HG02943 (cell line): ENCODE measurements around the gene ATXN2.
"Not testable (repeated sequence)": the region's sequence is repeated elsewhere in the genome, so short reads cannot be mapped to it uniquely, and the experiment has no call there.

Source experiments
- ATAC-seq: cut with Tn5 transposase; IDR thresholded peaks from one replicate; pipeline ENCODE4 v1.9.1; 2021; ENCODE audit warnings: mild to moderate bottlenecking, low read depth, moderate library complexity; ENCODE audit not compliant: unreplicated experiment

The ATXN2 gene

DNA sequence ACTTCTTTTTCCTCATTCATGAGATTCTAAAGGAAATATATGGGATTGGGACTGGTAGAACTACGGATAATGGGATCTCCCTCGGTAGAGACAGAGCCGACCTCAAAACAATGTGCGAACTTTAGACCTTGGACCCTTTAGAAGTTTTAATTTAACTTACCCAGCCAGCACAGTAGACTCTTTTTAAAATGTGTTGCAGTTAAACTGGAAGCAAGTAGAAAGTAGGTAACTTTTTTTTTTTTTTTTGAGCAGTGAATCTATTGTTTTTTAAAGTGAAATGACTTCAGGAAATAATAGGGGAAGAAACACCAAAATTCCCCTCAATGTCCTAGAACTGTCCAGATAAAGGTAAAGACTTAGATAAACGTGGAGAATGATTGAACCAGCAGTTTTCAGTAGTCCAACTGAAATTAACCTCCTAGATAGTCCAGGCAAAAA, 1.1 kb upstream of the ATXN2 start:
- ATAC-seq, result no peak

- peak; percentile 64 for ATAC-seq
Observed at GRCh38 chr12:111599453-111600204, 514 bp upstream of the ATXN2 start.

- peak; percentile 18 for ATAC-seq
Observed at GRCh38 chr12:111597831-111598636, 1.1 kb downstream of the ATXN2 start.

DNA sequence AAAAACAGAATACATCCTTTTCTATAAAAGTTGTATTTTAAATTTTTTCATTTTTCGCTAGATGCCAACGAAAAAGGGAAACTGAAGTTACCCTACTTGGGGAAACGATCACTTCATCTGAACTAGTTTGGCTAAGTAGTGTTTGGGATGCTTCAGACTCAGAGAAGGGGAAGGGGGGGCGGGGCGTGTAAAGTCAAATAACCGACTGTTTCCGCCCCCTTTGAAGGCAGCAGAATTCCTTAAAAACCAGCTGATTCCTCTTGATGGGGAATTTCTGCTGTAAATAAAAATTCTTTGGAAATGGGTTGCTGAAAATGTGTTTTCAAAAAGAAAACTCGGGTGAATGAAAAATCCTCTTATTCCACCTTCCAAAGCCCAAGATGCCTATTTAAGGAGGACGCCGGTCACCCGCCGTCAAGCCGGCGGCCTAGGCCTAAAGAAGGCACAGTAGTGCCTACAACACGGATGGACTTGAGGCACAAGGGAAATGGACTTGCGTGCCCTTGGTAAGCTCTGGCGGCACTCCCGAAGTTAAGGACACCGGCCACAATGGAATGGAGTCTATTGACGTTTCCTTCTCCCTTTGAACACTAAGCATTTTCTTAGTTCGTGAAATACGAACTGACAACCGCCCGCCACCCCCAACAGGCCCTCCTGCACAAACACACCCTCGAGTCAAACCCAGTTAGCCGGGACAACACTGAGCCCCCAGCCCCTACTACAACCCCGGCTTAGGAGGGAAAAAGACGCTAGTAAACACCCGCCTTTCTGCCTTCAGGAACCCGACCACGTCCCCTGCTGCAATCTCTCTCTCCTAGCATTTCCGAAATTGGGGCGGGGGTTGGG, 1.9 kb downstream of the ATXN2 start:
- ATAC-seq, result no peak

DNA sequence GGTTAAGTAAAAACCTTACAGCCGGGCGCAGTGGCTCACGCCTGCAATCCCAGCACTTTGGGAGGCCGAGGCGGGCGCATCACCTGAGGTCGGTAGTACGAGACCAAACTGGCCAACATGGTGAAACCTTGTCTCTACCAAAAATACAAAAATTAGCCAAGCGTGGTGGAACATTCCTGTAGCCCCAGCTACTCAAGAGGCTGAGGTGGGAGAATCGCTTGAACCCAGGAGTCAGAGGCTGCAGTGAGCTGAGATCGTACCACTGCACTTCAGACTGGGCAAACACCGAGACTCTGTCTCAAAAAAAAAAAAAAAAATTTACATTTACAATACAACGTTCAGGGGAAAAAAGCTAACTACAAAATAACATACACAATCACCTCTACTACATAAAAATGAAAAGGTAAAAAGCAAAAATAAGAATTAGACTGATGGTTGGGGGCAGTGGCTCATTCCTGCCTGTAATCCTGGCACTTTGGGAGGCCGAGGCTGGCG, 3.7 kb downstream of the ATXN2 start:
- ATAC-seq, result not testable (repeated sequence)

- ATAC-seq, result not testable (repeated sequence)
Observed at GRCh38 chr12:111591399-111592010, 7.6 kb downstream of the ATXN2 start.

- ATAC-seq, result no peak
Observed at GRCh38 chr12:111590552-111590951, 8.6 kb downstream of the ATXN2 start.

DNA sequence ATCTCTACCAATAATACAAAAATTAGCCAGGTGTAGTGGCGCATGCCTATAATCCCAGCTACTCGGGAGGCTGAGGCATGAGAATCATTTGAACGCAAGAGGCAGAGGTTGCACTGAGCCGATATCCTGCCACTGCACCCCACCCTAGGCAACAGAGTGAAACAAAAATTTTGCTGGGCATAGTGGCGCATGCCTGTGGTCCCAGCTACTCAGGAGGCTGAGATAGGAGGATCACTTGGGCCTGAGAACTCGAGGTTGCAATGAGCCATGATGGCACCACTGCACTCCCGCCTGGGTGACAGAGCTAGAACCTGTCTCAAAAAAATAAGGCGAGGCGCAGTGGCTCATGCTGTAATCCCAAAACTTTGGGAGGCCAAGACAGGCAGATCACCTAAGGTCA, 9.5 kb downstream of the ATXN2 start:
- no peak for ATAC-seq

GRCh38 chr12:111588010-111588409, 11.1 kb downstream of the ATXN2 start:
- no peak for ATAC-seq

DNA sequence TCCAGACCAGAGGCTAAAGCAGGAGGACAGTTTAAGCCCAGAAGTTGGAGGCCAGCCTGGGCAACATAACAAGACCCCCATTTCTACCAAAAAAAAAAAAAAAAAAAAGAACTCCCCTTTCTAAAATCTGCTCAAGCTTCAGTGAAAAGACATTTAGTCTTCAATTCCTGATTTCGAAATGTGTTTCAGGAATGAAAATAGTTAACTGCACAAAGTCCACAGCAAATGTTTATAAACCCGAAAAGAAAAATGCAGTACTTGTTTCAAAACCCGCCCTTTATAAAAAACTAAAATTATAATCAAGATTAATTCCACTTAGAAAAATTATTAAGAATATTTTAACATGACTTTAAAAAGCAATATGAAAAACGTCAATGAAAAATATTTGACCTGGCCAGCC, 12.1 kb downstream of the ATXN2 start:
- ATAC-seq, result no peak

GRCh38 chr12:111585690-111586089, 13.4 kb downstream of the ATXN2 start:
- ATAC-seq, result no peak

GRCh38 chr12:111584959-111585358, 14.2 kb downstream of the ATXN2 start:
- no peak for ATAC-seq

DNA sequence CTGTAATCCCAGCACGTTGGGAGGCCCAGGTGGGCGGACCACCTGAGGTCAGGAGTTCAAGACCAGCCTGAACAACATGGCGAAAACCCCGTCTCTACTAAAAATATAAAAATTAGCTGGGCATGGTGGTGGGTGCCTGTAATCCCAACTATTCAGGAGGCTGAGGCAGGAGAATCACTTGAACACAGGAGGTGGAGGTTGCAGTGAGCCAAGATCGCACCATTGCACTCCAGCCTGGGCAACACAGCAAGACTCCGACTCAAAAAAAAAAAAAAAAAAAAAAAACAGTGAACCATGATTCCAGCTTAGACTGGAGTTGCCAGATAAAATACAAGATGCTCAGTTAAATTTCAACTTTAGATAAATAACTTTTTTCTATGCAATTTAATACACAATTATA, 15.6 kb downstream of the ATXN2 start:
- ATAC-seq, result not testable (repeated sequence)

DNA sequence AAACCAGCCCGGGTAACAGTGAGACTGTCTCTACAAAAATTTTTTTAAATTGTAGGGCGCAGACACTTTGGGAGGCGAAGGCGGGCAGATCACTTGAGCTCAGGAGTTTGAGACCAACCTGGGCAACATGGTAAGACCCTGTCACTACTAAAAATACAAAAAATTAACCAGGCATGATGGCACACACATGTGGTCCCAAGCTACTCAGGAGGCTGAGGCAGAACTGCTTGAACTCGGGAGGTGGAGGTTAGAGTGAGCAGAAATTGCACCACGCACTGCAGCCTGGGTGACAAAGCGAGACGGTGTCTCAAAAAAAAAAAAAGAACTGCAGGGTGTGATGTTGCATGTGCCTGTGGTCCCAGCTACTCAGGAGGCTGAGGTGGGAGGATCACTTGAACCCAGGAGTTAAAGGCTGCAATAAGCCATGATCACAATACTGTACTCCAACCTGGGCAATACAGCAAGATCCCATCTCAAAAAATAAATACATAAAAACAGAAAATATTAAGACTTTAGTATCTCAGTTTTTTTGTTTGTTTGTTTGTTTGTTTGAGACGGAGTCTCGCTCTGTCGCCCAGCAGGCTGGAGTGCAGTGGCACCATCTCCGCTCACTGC, 16.9 kb downstream of the ATXN2 start:
- ATAC-seq, result no peak

GRCh38 chr12:111581434-111582132, 17.5 kb downstream of the ATXN2 start:
- ATAC-seq, result no peak

DNA sequence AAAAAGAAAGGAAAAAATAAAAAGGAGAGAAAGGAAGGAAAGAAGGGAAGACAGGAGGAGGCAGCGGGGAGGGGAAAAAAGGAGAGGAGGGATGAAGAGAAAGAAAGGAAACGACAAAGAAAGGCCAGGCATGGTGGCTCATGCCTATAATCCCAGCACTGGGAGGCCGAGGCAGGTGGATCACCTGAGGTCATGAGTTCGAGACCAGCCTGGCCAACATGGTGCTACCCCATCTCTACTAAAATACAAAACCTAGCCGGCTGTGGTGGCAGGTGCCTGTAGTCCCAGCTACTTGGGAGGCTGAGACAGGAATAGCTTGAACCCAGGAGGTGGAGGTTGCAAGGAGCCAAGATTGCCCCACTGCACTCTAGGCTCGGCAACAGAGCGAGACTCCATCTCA, 18.4 kb downstream of the ATXN2 start:
- no peak for ATAC-seq

- no peak for ATAC-seq
Observed at GRCh38 chr12:111580119-111580425, 19.0 kb downstream of the ATXN2 start.

DNA sequence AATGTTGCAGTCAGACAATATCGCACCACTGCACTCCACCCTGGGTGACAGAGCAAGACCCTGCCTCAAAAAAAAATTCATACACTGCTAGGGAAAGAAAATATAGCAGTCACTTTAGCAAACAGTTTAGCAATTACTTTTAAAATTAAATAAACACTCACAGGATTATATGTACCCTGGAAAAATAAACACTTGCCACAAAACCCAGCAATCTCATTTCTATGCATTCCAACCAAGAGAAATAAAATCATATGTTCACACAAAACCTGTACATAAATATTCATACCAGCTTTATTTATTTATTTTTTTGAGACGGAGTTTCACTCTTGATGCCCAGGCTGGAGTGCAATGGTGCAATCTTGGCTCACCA, 20.2 kb downstream of the ATXN2 start:
- ATAC-seq, result no peak

DNA sequence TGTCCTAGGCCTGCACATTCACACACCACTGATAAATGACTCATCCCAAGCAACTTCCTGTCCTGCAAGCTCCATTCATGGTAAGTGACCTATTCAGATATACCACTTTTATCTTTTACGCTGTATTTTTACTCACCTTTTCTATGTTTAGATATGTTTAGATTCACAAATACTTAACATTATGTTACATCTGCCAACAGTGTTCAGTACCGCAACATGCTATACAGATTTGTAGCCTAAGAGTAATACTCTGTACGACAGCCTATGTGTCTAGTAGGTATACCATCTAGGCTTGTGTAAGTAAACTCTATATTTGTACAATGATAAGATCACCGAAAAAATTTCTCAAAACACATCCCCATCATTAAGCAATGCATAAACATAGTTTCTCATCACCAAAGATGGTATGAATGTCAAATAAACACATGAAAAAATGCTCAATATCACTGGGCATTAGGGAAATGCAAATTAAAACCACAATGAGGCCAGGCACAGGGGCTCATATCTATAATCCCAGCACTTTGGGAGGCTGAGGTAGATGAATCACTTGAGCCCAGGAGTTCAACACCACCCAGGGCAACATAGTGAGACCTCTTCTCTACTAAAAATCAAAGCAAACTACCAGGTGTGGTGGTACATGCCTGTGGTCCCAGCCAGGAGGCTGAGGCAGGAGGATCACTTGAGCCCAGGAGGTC, 20.7 kb downstream of the ATXN2 start:
- no peak for ATAC-seq
